Mucosa of stomach (tissue), 1 donor: ENCODE measurements around the gene RAD17.
"Not testable (repeated sequence)": the region's sequence is repeated elsewhere in the genome, so short reads cannot be mapped to it uniquely, and the experiment has no call there.

ENCODE experiments used
- H3K27me3 ChIP-seq: one replicate; pipeline ENCODE4 v1.7.0; 2013; ENCODE audit warnings: mild to moderate bottlenecking, low read length; ENCODE audit not compliant: control insufficient read depth, insufficient read depth
- H3K36me3 ChIP-seq: one replicate; pipeline ENCODE4 v1.7.0; 2013; ENCODE audit warnings: low read length; ENCODE audit not compliant: control insufficient read depth, insufficient read depth
- H3K4me1 ChIP-seq: one replicate; pipeline ENCODE4 v1.7.0; 2013; ENCODE audit warnings: mild to moderate bottlenecking, low read length; ENCODE audit not compliant: control insufficient read depth, insufficient read depth
- H3K4me3 ChIP-seq: one replicate; pipeline ENCODE4 v1.7.0; 2013; ENCODE audit warnings: low read length
- H3K9ac ChIP-seq: one replicate; pipeline ENCODE4 v1.7.0; 2013; ENCODE audit warnings: mild to moderate bottlenecking, low read length, moderate library complexity
- H3K9me3 ChIP-seq: one replicate; pipeline ENCODE4 v1.7.0; 2013; ENCODE audit warnings: mild to moderate bottlenecking, low read length, moderate library complexity; ENCODE audit not compliant: control insufficient read depth
- donor health status: Pancreatic carcinoma.

RAD17 gene

GRCh38 chr5:69360442-69360841, 9.2 kb upstream of the RAD17 start:
- H3K9ac ChIP-seq: no peak overlapping the region
- no peak overlapping the region for H3K4me3 ChIP-seq
- H3K9me3 ChIP-seq: no peaks in the 10 kb centered on the region
- no peaks in the 10 kb centered on the region for H3K27me3 ChIP-seq
- no peaks in the 10 kb centered on the region for H3K36me3 ChIP-seq
- H3K4me1 ChIP-seq: no peaks in the 10 kb centered on the region

GRCh38 chr5:69364414-69364813, 5.2 kb upstream of the RAD17 start:
- Histone ChIP-seq H3K4me3 (no peak overlapping the region), H3K9me3 (no peaks in the 10 kb centered on the region), H3K4me1 (no peaks in the 10 kb centered on the region), H3K27me3 (no peaks in the 10 kb centered on the region), H3K36me3 (no peaks in the 10 kb centered on the region), H3K9ac (no peak overlapping the region)

- H3K9me3 ChIP-seq: no peaks in the 10 kb centered on the region
- H3K36me3 ChIP-seq: no peaks in the 10 kb centered on the region
- no peak overlapping the region for H3K9ac ChIP-seq
Observed at GRCh38 chr5:69364850-69365249, 4.8 kb upstream of the RAD17 start.

GRCh38 chr5:69367697-69368279, 1.8 kb upstream of the RAD17 start:
- Histone ChIP-seq H3K27me3 (no peaks in the 10 kb centered on the region), H3K4me3 (no peak overlapping the region), H3K36me3 (no peaks in the 10 kb centered on the region), H3K4me1 (no peaks in the 10 kb centered on the region), H3K9ac (peak overlapping the region; percentile 92), H3K9me3 (no peaks in the 10 kb centered on the region)

More at GRCh38 chr5:69364850-69365249, 4.8 kb upstream of the RAD17 start:
- Histone ChIP-seq H3K4me3 (no peak overlapping the region), H3K4me1 (no peaks in the 10 kb centered on the region), H3K27me3 (no peaks in the 10 kb centered on the region)

GRCh38 chr5:69368458-69369339, 919 bp upstream of the RAD17 start:
- no peaks in the 10 kb centered on the region for H3K9me3 ChIP-seq
- no peaks in the 10 kb centered on the region for H3K36me3 ChIP-seq
- H3K4me1 ChIP-seq: no peaks in the 10 kb centered on the region
- no peaks in the 10 kb centered on the region for H3K27me3 ChIP-seq
- peak overlapping the region; percentile 63 for H3K4me3 ChIP-seq
- H3K9ac ChIP-seq: peak overlapping the region; percentile 92

GRCh38 chr5:69370335-69370734, 717 bp downstream of the RAD17 start:
- Histone ChIP-seq H3K4me3 (peak overlapping the region; percentile 63), H3K9ac (peak overlapping the region; percentile 92)
- not testable (repeated sequence) for H3K9me3 ChIP-seq, H3K4me1 ChIP-seq, H3K36me3 ChIP-seq, H3K27me3 ChIP-seq

- Histone ChIP-seq H3K27me3 (no peaks in the 10 kb centered on the region), H3K4me3 (no peak overlapping the region), H3K4me1 (no peaks in the 10 kb centered on the region), H3K9ac (no peak overlapping the region), H3K9me3 (no peaks in the 10 kb centered on the region), H3K36me3 (no peaks in the 10 kb centered on the region)
Observed at GRCh38 chr5:69372394-69372793, 2.8 kb downstream of the RAD17 start.

- no peaks in the 10 kb centered on the region for H3K9me3 ChIP-seq
- no peaks in the 10 kb centered on the region for H3K4me1 ChIP-seq
- no peak overlapping the region for H3K4me3 ChIP-seq
- no peak overlapping the region for H3K9ac ChIP-seq
- no peaks in the 10 kb centered on the region for H3K27me3 ChIP-seq
- no peaks in the 10 kb centered on the region for H3K36me3 ChIP-seq
Observed at GRCh38 chr5:69374911-69375446, 5.4 kb downstream of the RAD17 start.

GRCh38 chr5:69378376-69378775, 8.8 kb downstream of the RAD17 start:
- Histone ChIP-seq H3K27me3 (no peaks in the 10 kb centered on the region), H3K36me3 (no peaks in the 10 kb centered on the region), H3K4me3 (no peak overlapping the region), H3K9me3 (no peaks in the 10 kb centered on the region), H3K4me1 (no peaks in the 10 kb centered on the region), H3K9ac (no peak overlapping the region)

- no peaks in the 10 kb centered on the region for H3K36me3 ChIP-seq
- H3K9ac ChIP-seq: no peak overlapping the region
- no peak overlapping the region for H3K4me3 ChIP-seq
- no peaks in the 10 kb centered on the region for H3K27me3 ChIP-seq
- no peaks in the 10 kb centered on the region for H3K4me1 ChIP-seq
- no peaks in the 10 kb centered on the region for H3K9me3 ChIP-seq
Observed at GRCh38 chr5:69404659-69405330, 35.2 kb downstream of the RAD17 start.

GRCh38 chr5:69414885-69415583, 45.4 kb downstream of the RAD17 start, which contains the start of gene MARVELD2:
Gene MARVELD2 (plus strand): TSS chr5:69415116. CDS start chr5:69419386, 4,270 bp downstream.
- H3K4me1 ChIP-seq: peaks cover 6% of the 10 kb centered on the region
- H3K36me3 ChIP-seq: no peaks in the 10 kb centered on the region
- peak within 1 kb of the TSS; percentile 99 for H3K4me3 ChIP-seq
- peak within 1 kb of the TSS; percentile 99 for H3K9ac ChIP-seq
- no peaks in the 10 kb centered on the region for H3K27me3 ChIP-seq
- H3K9me3 ChIP-seq: no peaks in the 10 kb centered on the region
